Left cardiac atrium (tissue), 4 donors: ENCODE measurements around the gene MYO10. TPM values are rescaled to one million over a fixed set of nuclear protein-coding genes. Genes with fewer than 3 reads are reported as not detected.
A peak's percentile ranks its signal among the peaks of the same experiment; 100 is the strongest.

Experiments used
- ATAC-seq, 2 donors: fragments of 200-7000 bp; cut with Tn5 transposase; one replicate each; pipeline ENCODE4 v1.9.1; 2020; ENCODE audit warnings: mild to moderate bottlenecking in 2 of 2, moderate library complexity in 2 of 2
- DNase-seq: peaks from one replicate; pipeline ENCODE4 v3.0.0-alpha.2; 2020
- intact Hi-C, 2 donors: fragments of 100-400 bp; cut with DNase I; formaldehyde crosslinking; loops; one replicate each; pipeline versions ENCODE4 v1.14.1 to v1.15.1; 2022 to 2023
- total RNA-seq, 2 donors: library from RNA; stranded (reverse); fragmentation: NEBNext Ultra II Directional; extraction: Animal tissue kit (Norgen Biotek cat#: 25700); gene quantifications; one replicate each; pipeline ENCODE4 v1.2.1, GENCODE V29; 2021
- donor health status: DM: no; HTN: yes; CAD: no.
- donor health status: DM: no; HTN: yes; CAD: no; lungs with severe emphysema.
- donor health status: DM: yes; HTN: yes; CAD: no.
- donor health status: Dilated cardiomyopathy.

The MYO10 gene
- total RNA-seq, 2 donors from 2014 or later = 3.8 to 7.7 TPM

DNA sequence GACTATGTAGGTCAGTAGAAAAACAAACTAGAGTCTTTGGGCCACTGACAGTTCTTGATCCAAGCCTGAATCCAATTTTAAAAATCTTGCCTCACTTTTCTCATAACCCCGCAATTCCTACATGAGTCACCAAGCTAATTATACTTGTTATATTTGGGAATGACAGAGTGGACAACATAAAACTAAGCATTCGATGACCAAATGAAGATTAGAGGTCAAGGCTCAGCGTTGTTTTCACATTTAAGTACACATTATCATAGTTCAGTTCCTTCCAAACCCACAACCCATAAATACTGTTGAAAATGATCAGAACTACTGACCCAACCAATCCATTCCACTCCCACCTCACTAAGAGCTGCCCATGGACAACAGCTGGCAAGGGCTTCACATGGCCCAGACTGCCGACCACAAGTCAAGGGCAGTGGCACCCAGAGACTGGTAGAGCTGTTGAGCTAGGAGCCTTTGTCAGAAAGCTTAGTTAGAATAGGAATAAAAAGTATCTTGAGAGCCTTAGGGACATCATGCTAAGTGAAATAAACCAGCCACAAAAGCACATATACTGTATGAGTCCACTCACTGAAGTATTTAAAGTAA lies 64.2 kb downstream of the MYO10 start:
- ATAC-seq (peak in 1 of 2 donors; percentile 23), DNase-seq (no peak)
- intact Hi-C loops = no loop called here

DNA sequence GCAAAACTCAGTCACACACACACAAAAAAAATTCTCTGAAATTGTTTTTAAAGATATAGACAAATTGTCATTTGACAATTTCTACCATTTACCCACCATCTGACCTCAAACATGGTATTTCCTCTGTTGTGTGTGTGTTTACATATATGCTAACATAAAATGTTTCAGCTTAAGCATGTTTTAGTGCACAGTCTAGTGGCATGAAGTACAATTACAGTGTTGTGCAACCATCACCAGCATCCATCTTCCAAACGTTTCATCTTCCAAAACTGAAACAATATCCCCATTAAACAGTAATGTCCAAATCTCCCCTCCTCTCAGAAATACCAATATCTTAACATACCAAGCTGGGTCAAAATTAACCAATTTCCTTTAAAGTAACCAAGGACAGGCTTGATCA lies 65.2 kb downstream of the MYO10 start:
- no peak for ATAC-seq
- no peak for DNase-seq
- intact Hi-C loops = no loop called here

GRCh38 chr5:16869821-16870796 lies 66.0 kb downstream of the MYO10 start:
- DNase-seq = no peak
- ATAC-seq = no peak
- intact Hi-C loops = no loop called here

GRCh38 chr5:16867577-16867953 lies 68.5 kb downstream of the MYO10 start:
- ATAC-seq (no peak), DNase-seq (no peak)
- intact Hi-C loops = no loop called here

- peak; percentile 47 to 51 for ATAC-seq
- DNase-seq = no peak
- intact Hi-C loops = no loop called here
Measured at GRCh38 chr5:16866795-16867576, 69.1 kb downstream of the MYO10 start.

DNA sequence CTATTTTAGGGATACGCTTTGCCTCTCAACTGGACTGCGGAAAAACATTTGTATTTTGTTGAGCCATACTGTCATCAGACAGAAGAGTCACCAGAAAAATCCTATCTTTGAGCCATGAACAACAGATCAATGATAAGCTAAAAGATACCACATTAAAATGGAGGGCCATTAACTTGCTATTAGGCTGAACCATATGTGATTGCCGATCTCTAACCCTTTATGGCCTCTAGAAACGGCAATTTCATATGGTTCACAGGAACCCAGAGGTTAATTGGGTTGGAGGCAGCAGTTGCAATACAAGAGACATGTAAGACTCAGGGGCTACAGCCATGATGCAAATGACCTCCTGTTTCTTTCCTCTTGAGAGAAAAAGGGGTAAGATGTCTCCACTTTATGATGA lies 69.8 kb downstream of the MYO10 start:
- intact Hi-C loops = no loop called here
- ATAC-seq (no peak), DNase-seq (no peak)

GRCh38 chr5:16865151-16865550 lies 70.9 kb downstream of the MYO10 start:
- no peak for ATAC-seq
- intact Hi-C loops = no loop called here
- DNase-seq = no peak

GRCh38 chr5:16864631-16865131 lies 71.4 kb downstream of the MYO10 start:
- no peak for ATAC-seq
- intact Hi-C loops = no loop called here
- no peak for DNase-seq

- ATAC-seq = no peak
- intact Hi-C loops = no loop called here
- DNase-seq = no peak
Measured at GRCh38 chr5:16863469-16863946, 72.6 kb downstream of the MYO10 start.

DNA sequence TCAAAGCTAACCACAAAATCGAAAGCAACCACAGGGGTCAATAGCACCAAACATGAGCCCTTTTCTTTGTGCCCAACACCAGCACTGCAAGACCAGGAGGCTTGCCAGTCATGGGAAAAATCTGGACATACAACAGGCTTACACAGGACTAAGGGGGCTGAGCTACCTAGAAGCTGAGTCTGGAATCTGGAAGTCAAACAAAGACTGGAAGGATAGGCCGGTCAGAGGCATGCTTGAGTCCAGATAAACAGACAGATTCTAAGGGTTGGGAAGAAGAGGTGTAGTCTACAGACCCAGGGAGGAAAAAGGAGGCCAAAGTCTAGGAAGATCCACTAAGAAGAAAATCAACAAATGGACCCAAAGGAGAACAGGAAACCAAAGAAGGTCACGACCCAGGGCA lies 73.3 kb downstream of the MYO10 start:
- ATAC-seq = no peak
- intact Hi-C loops = no loop called here
- DNase-seq = no peak

DNA sequence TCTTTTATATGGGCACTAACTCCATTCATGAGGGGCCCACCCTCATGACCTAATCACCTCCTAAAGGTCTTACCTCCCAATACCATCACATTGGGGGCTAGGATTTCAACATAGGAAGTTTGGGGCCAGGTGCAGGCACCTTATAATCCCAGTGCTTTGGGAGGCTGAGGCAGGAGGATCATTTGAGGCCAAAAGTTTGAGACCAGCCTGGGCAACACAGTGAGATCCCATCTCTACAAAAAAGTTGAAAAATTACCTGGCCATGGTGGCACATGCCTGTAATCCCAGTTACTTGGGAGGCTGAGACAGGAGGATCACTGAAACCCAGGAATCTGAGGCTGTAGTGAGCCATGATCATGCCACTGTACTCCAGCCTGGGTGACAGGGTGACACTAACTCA lies 76.7 kb downstream of the MYO10 start:
- intact Hi-C loops = no loop called here
- DNase-seq (no peak), ATAC-seq (no peak)

DNA sequence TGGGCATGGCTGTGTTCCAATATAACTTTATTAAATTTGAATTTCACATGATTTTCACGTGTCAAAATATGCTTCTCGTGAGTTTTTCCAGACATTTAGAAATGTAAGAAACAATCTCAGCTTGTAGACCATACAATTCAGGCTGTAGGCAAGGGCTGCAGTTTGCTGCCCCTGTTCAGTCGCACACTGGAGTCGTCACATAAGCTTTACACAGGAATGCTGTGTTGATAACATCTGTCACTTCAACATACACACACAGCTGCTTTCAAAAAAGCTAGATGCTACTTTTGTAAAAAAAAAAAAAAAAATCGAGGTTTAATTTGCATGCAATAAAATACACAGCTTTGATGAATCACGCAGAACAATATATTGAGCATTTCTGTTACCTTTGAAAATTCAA lies 77.9 kb downstream of the MYO10 start:
- DNase-seq (no peak), ATAC-seq (no peak)
- intact Hi-C loops = no loop called here

DNA sequence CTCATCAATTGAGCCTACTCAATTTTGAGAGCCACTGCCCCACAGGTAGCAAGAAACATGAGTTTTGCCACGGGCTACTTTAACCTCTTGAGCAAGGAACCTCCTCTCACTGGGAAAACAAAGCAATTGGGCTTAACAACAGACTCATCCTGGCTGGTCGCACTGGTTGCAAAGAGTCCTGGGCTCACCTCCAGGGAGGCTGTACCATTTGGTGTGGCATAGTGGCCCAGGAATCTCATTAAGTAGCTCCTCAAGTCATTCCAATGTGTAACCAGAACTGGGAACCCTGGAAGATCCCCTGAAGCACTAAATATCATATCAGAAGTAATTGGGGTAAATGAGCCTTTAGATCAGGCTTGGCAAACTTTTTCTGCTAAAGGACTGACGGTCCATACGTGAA lies 78.5 kb downstream of the MYO10 start:
- intact Hi-C loops = no loop called here
- DNase-seq (no peak), ATAC-seq (no peak)

DNA sequence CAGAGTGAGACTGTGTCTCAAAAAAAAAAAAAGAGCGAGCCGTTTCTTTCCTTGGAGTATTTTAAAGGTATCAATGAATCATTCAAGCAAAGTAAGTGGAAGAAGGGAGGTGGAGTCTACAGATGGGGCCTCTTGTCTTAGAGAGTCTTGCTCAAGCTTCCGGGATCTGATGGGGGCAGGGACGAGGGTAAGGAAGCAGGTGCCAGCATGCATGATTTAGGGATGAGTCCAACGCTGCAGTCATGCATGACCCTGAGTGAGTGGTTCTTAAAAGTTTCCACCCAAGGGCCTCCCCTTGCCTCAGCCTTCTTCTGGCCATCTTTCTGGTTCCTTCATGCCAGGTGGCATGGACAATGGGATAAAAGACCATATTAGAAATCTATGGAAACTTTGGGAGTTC lies 79.6 kb downstream of the MYO10 start:
- intact Hi-C loops = no loop called here
- no peak for DNase-seq
- ATAC-seq = no peak

DNA sequence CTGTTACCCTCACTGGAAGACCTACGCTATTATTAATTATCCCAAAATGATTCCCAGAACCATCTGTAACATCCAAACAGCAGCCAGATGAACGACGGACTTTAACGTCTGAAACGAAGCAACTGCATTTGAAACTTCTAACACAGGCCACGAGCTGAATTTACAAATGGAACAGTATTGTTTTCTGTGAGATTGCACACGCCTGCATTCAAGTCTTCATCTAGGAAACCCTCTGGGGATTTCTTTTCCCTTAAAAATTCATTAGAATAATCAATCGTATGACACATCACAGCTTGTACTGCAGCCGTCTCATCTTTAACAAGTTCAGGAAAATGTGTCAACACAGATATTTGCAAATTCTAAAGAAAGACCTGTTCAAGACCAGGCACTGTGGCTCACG lies 80.2 kb downstream of the MYO10 start:
- no peak for DNase-seq
- intact Hi-C loops = no loop called here
- no peak for ATAC-seq

DNA sequence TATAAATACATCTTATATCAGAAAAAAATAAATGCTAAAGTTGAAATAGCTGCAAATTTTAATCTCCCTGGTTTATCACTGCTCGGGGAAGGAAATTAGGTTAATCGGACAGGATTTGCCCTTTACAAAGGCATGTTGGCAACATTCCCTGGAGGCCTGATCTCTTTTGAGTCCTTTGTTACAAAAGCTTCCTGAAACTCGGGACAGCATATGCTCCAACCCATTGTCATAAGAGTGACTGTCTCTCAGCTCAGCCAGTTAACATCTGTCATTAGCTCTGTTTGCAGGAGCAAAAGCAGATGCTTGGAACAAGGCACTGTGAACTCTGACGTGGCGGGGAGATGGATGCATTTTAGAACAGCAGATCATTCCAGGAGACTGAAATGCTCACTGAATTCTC lies 80.6 kb downstream of the MYO10 start:
- ATAC-seq (peak in 1 of 2 donors; percentile 52), DNase-seq (peak; percentile 20)

GRCh38 chr5:16854351-16854750 lies 81.7 kb downstream of the MYO10 start:
- ATAC-seq = no peak
- no peak for DNase-seq
- intact Hi-C loops = no loop called here

More for the DNA sequence above, 80.6 kb downstream of the MYO10 start:
- intact Hi-C loops = no loop called here

- intact Hi-C loops = no loop called here
Measured at GRCh38 chr5:16853518-16853917, 82.6 kb downstream of the MYO10 start.

GRCh38 chr5:16852251-16853005 lies 83.7 kb downstream of the MYO10 start:
- DNase-seq = no peak
- intact Hi-C loops = no loop called here
- ATAC-seq = no peak

More at GRCh38 chr5:16853518-16853917, 82.6 kb downstream of the MYO10 start:
- ATAC-seq = no peak
- DNase-seq = no peak
